Neural cell (in vitro differentiated cells): ENCODE results near the gene ADCY1. TPM values are rescaled to one million over a fixed set of nuclear protein-coding genes. Genes with fewer than 3 reads are reported as not detected.

Experiments
- H2AFZ ChIP-seq: fragments of 200-600, 300-800 bp; sonication (generic), shearing (Covaris generic); 2 replicates; pipeline ENCODE4 v1.6.0; 2014; ENCODE audit warnings: low read depth, mild to moderate bottlenecking, antibody characterized with exemption, low read length, moderate library complexity
- H3F3A ChIP-seq: fragments of 200-600 bp; shearing (Covaris generic); 2 replicates; pipeline ENCODE4 v1.6.1; 2016; ENCODE audit warnings: mild to moderate bottlenecking, moderate library complexity, mixed read lengths, antibody characterized with exemption, low read length; ENCODE audit not compliant: insufficient read depth, poor library complexity, severe bottlenecking
- H3K27ac ChIP-seq: fragments of 200-600, 300-800 bp; sonication (generic), shearing (Covaris generic); 2 replicates; pipeline ENCODE4 v1.5.1; 2014; ENCODE audit warnings: mild to moderate bottlenecking, low read length, moderate library complexity
- H3K27me3 ChIP-seq: fragments of 300-800, 200-600 bp; sonication (generic), shearing (Covaris generic); 2 replicates; pipeline ENCODE4 v1.6.0; 2014; ENCODE audit warnings: mild to moderate bottlenecking, low read depth, low read length, moderate library complexity; ENCODE audit not compliant: insufficient read depth
- H3K36me3 ChIP-seq: fragments of 300-800, 200-600 bp; sonication (generic), shearing (Covaris generic); 2 replicates; pipeline ENCODE4 v1.5.1; 2014; ENCODE audit warnings: mild to moderate bottlenecking, antibody characterized with exemption, low read length, moderate library complexity; ENCODE audit not compliant: insufficient read depth
- H3K4me2 ChIP-seq: fragments of 300-800, 200-600 bp; sonication (generic), shearing (Covaris generic); 2 replicates; pipeline ENCODE4 v1.6.0; 2014; ENCODE audit warnings: mild to moderate bottlenecking, low read length
- H3K4me3 ChIP-seq: fragments of 300-800, 200-600 bp; sonication (generic), shearing (Covaris generic); 2 replicates; pipeline ENCODE4 v1.5.1; 2014; ENCODE audit warnings: mild to moderate bottlenecking, low read length, moderate library complexity
- H3K79me2 ChIP-seq: fragments of 200-600 bp; shearing (Covaris generic); replicated peaks from 2 replicates; pipeline ENCODE4 v1.6.0; 2014; ENCODE audit warnings: mild to moderate bottlenecking, low read length, moderate library complexity; ENCODE audit not compliant: insufficient read depth
- H3K9ac ChIP-seq: fragments of 300-800, 200-600 bp; sonication (generic), shearing (Covaris generic); 2 replicates; pipeline ENCODE4 v1.6.1; 2016; ENCODE audit warnings: mild to moderate bottlenecking, low read length, mixed read lengths
- H3K9me2 ChIP-seq: fragments of 200-600 bp; shearing (Covaris generic); 2 replicates; pipeline ENCODE4 v1.6.1; 2016; ENCODE audit warnings: mild to moderate bottlenecking, low read length, mixed read lengths; ENCODE audit not compliant: insufficient read depth
- H3K9me3 ChIP-seq: fragments of 200-600, 300-800 bp; sonication (generic), shearing (Covaris generic); 2 replicates; pipeline ENCODE4 v1.6.1; 2016; ENCODE audit warnings: mild to moderate bottlenecking, mixed run types, low read length, moderate library complexity, mixed read lengths
- H4K20me1 ChIP-seq: fragments of 200-600 bp; shearing (Covaris generic); 2 replicates; pipeline ENCODE4 v1.6.1; 2016; ENCODE audit warnings: mild to moderate bottlenecking, mixed run types; ENCODE audit not compliant: insufficient read depth
- CTCF ChIP-seq: fragments of 450-650 bp; IDR thresholded peaks from 2 replicates; pipeline ENCODE4 v1.5.1; 2014; ENCODE audit warnings: antibody characterized with exemption, mild to moderate bottlenecking, moderate library complexity; ENCODE audit not compliant: poor library complexity, severe bottlenecking
- EP300 ChIP-seq: fragments of 450-650 bp; conservative IDR thresholded peaks from 2 replicates; pipeline ENCODE4 v1.6.1; 2014; ENCODE audit warnings: antibody characterized with exemption, mild to moderate bottlenecking, moderate library complexity; ENCODE audit not compliant: poor library complexity, severe bottlenecking
- EZH2 ChIP-seq: fragments of 200-600, 300-800 bp; shearing (Covaris generic), sonication (generic); IDR thresholded peaks from 2 replicates; pipeline ENCODE4 v1.6.1; 2014; ENCODE audit warnings: antibody characterized with exemption, low read length, borderline replicate concordance, mild to moderate bottlenecking; ENCODE audit not compliant: insufficient read depth, poor library complexity, severe bottlenecking
- MXI1 ChIP-seq: fragments of 450-650 bp; conservative IDR thresholded peaks from 2 replicates; pipeline ENCODE4 v1.6.1; 2014; ENCODE audit warnings: antibody characterized with exemption, mild to moderate bottlenecking; ENCODE audit not compliant: poor library complexity, severe bottlenecking
- POLR2AphosphoS5 ChIP-seq: IDR thresholded peaks from 2 replicates; pipeline ENCODE4 v1.6.1; 2012
- RAD21 ChIP-seq: fragments of 450-650 bp; conservative IDR thresholded peaks from 2 replicates; pipeline ENCODE4 v1.6.1; 2014; ENCODE audit warnings: antibody characterized with exemption, mild to moderate bottlenecking, moderate library complexity
- REST ChIP-seq: IDR thresholded peaks from 2 replicates; pipeline ENCODE4 v1.6.1; 2012; ENCODE audit warnings: borderline replicate concordance
- SMC3 ChIP-seq: fragments of 450-650 bp; conservative IDR thresholded peaks from 2 replicates; pipeline ENCODE4 v1.6.1; 2014; ENCODE audit warnings: antibody characterized with exemption, mild to moderate bottlenecking, moderate library complexity; ENCODE audit not compliant: poor library complexity
- TAF1 ChIP-seq: IDR thresholded peaks from 2 replicates; pipeline ENCODE4 v1.6.1; 2012; ENCODE audit warnings: low read depth
- polyA plus RNA-seq: library from polyadenylated mRNA; depleted of rRNA; stranded (reverse); fragments of >200 nt; gene quantifications from 2 replicates; pipeline ENCODE4 v1.2.3, GENCODE V29; 2014

The ADCY1 gene
- polyA plus RNA-seq, 1 donor from 2014 or later: 14.8 TPM

GRCh38 chr7:45617166-45617565 is 43.0 kb downstream of the ADCY1 start:
- Histone ChIP-seq H3K9me2 (no peaks in the 10 kb centered on the region), H2AFZ (no peak overlapping the region), H3K27ac (no peak overlapping the region), H3K9me3 (peaks cover 13% of the 10 kb centered on the region), H3K4me2 (no peak overlapping the region), H3K36me3 (peaks cover 7% of the 10 kb centered on the region), H3K9ac (no peak overlapping the region), H4K20me1 (no peaks in the 10 kb centered on the region), H3K27me3 (no peaks in the 10 kb centered on the region), H3F3A (no peaks in the 10 kb centered on the region), H3K79me2 (no peaks in the 10 kb centered on the region), H3K4me3 (no peak overlapping the region)
- no peak for TF ChIP-seq RAD21
- TF ChIP-seq REST: no peak
- no peak for TF ChIP-seq POLR2AphosphoS5
- TF ChIP-seq EP300: no peak

GRCh38 chr7:45622058-45622457 is 47.9 kb downstream of the ADCY1 start:
- Histone ChIP-seq H3K27ac (no peak overlapping the region), H3K9me3 (peaks cover 10% of the 10 kb centered on the region), H3K9me2 (no peaks in the 10 kb centered on the region), H3K36me3 (peaks cover 1% of the 10 kb centered on the region), H3F3A (no peaks in the 10 kb centered on the region), H4K20me1 (no peaks in the 10 kb centered on the region), H3K27me3 (no peaks in the 10 kb centered on the region), H2AFZ (no peak overlapping the region), H3K4me3 (no peak overlapping the region), H3K9ac (no peak overlapping the region), H3K79me2 (no peaks in the 10 kb centered on the region), H3K4me2 (no peak overlapping the region)
- TF ChIP-seq EP300 (no peak), EZH2 (no peak), TAF1 (no peak), SMC3 (no peak), REST (no peak), RAD21 (no peak), CTCF (no peak), POLR2AphosphoS5 (no peak), MXI1 (no peak)
